ENCODE measurements around the gene LIPT1.

GRCh38 chr2:99159594-99159993, 4.8 kb downstream of the LIPT1 start:
- TF ChIP-seq POLR2A (IDR thresholded peaks at IDR 0.05): no peak
- TF ChIP-seq, protein P1, sequence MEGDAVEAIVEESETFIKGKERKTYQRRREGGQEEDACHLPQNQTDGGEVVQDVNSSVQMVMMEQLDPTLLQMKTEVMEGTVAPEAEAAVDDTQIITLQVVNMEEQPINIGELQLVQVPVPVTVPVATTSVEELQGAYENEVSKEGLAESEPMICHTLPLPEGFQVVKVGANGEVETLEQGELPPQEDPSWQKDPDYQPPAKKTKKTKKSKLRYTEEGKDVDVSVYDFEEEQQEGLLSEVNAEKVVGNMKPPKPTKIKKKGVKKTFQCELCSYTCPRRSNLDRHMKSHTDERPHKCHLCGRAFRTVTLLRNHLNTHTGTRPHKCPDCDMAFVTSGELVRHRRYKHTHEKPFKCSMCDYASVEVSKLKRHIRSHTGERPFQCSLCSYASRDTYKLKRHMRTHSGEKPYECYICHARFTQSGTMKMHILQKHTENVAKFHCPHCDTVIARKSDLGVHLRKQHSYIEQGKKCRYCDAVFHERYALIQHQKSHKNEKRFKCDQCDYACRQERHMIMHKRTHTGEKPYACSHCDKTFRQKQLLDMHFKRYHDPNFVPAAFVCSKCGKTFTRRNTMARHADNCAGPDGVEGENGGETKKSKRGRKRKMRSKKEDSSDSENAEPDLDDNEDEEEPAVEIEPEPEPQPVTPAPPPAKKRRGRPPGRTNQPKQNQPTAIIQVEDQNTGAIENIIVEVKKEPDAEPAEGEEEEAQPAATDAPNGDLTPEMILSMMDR (IDR thresholded peaks at IDR 0.05): no peak
- no peak for TF ChIP-seq POLR2AphosphoS5 (IDR thresholded peaks at IDR 0.05)
